DND-41 (cell line): ENCODE data around the gene NEU4.

Experiments used
- ATAC-seq: fragments of 200-7000 bp; cut with Tn5 transposase; 3 replicates; pipeline ENCODE4 v1.9.1; 2021; ENCODE audit warnings: low read depth; ENCODE audit not compliant: insufficient read depth
- DNase-seq: peaks from one replicate; pipeline ENCODE4 v3.0.0-alpha.2; 2020
- H2AFZ ChIP-seq: 2 replicates; pipeline ENCODE4 v1.6.0; 2012; ENCODE audit warnings: low read depth, low read length
- H3K27ac ChIP-seq: 2 replicates; pipeline ENCODE4 v1.5.1; 2012; ENCODE audit warnings: low read length, inconsistent platforms
- H3K27me3 ChIP-seq: fragments of 200-600 bp; sonication (generic); 2 replicates; pipeline ENCODE4 v1.6.0; 2012; ENCODE audit warnings: low read length, mild to moderate bottlenecking, inconsistent platforms; ENCODE audit not compliant: insufficient read depth, poor library complexity
- H3K36me3 ChIP-seq: 2 replicates; pipeline ENCODE4 v1.5.1; 2012; ENCODE audit warnings: low read length, inconsistent platforms; ENCODE audit not compliant: insufficient read depth
- H3K4me1 ChIP-seq: 2 replicates; pipeline ENCODE4 v1.5.1; 2012; ENCODE audit warnings: mild to moderate bottlenecking, low read length; ENCODE audit not compliant: insufficient read depth
- H3K4me2 ChIP-seq: 2 replicates; pipeline ENCODE4 v1.6.0; 2012; ENCODE audit warnings: mild to moderate bottlenecking, moderate library complexity, low read length, inconsistent platforms; ENCODE audit not compliant: insufficient read depth
- H3K4me3 ChIP-seq, 2 experiments: fragments of 200-600 bp in 1 of 2; shearing (Covaris generic) in 1 of 2; 2 replicates each; pipeline ENCODE4 v1.5.1; 2012 to 2016; ENCODE audit warnings: inconsistent platforms in 2 of 2, low read length in 2 of 2, mild to moderate bottlenecking in 2 of 2, low read depth in 1 of 2, moderate library complexity in 1 of 2
- H3K79me2 ChIP-seq: 2 replicates; pipeline ENCODE4 v1.6.0; 2012; ENCODE audit warnings: low read length, inconsistent platforms; ENCODE audit not compliant: insufficient read depth
- H3K9ac ChIP-seq: 2 replicates; pipeline ENCODE4 v1.6.0; 2012; ENCODE audit warnings: low read depth, mild to moderate bottlenecking, inconsistent platforms, low read length, moderate library complexity
- H3K9me3 ChIP-seq: 2 replicates; pipeline ENCODE4 v1.5.1; 2012; ENCODE audit warnings: low read length, moderate library complexity, mild to moderate bottlenecking, inconsistent platforms; ENCODE audit not compliant: insufficient read depth, severe bottlenecking
- H4K20me1 ChIP-seq: 2 replicates; pipeline ENCODE4 v1.6.0; 2012; ENCODE audit warnings: low read length; ENCODE audit not compliant: insufficient read depth
- EZH2 ChIP-seq: IDR thresholded peaks from 3 replicates; pipeline ENCODE4 v1.6.1; 2012; ENCODE audit warnings: borderline replicate concordance, low read depth, mild to moderate bottlenecking, moderate library complexity, low read length, inconsistent platforms; ENCODE audit not compliant: severe bottlenecking
- TF ChIP-seq, protein P1 (sequence below): IDR thresholded peaks from 2 replicates; pipeline ENCODE4 v1.5.1; 2012; ENCODE audit warnings: borderline replicate concordance, low read length, moderate library complexity, mild to moderate bottlenecking; ENCODE audit not compliant: poor library complexity, severe bottlenecking; ENCODE audit errors: extremely low read depth

NEU4 gene

DNA sequence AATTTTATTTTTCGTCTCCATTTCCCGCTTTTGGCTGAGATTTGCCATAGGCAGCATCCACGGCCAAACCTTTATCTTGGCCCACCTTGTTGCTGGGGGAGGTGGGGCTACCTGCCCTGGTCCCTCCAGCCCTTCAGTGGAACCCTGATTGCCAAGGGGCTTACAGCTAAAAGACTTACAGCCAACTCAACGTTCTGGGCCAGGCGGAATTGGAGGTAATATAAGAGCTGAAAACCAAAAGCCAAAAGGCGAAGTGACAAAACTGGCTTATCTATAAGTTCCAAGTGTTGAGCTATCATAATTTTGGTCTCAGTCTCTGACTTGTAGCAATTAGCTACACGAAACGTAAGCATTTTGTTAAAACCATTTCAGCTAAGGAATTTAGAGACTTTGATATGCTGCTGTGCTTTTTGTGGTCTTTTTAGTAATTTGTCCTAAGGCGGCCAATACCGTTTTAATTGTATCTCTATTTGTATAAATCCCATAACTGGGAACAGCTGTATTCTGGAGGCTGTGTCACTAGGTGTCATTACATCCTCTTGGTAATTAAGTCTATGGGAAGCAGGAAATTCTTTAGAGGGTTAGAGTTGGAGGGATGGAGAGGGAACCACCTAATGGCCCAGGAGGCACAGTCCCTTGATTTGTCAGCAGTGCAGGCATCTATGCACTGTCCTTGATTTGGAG is 25.7 kb downstream of the NEU4 start:
- no peak overlapping the region for H3K4me2 ChIP-seq
- ATAC-seq (no peak), DNase-seq (no peak)
- no peak overlapping the region for H3K27ac ChIP-seq
- no peaks in the 10 kb centered on the region for H3K36me3 ChIP-seq
- H3K9ac ChIP-seq: no peak overlapping the region
- no peaks in the 10 kb centered on the region for H3K9me3 ChIP-seq
- H3K4me1 ChIP-seq: no peaks in the 10 kb centered on the region
- peaks cover 15% of the 10 kb centered on the region for H3K27me3 ChIP-seq
- TF ChIP-seq, protein P1, sequence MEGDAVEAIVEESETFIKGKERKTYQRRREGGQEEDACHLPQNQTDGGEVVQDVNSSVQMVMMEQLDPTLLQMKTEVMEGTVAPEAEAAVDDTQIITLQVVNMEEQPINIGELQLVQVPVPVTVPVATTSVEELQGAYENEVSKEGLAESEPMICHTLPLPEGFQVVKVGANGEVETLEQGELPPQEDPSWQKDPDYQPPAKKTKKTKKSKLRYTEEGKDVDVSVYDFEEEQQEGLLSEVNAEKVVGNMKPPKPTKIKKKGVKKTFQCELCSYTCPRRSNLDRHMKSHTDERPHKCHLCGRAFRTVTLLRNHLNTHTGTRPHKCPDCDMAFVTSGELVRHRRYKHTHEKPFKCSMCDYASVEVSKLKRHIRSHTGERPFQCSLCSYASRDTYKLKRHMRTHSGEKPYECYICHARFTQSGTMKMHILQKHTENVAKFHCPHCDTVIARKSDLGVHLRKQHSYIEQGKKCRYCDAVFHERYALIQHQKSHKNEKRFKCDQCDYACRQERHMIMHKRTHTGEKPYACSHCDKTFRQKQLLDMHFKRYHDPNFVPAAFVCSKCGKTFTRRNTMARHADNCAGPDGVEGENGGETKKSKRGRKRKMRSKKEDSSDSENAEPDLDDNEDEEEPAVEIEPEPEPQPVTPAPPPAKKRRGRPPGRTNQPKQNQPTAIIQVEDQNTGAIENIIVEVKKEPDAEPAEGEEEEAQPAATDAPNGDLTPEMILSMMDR: no peak
- no peak for TF ChIP-seq EZH2
- H2AFZ ChIP-seq: no peak overlapping the region
- H3K79me2 ChIP-seq: no peaks in the 10 kb centered on the region
- no peaks in the 10 kb centered on the region for H4K20me1 ChIP-seq
- no peak overlapping the region for H3K4me3 ChIP-seq

DNA sequence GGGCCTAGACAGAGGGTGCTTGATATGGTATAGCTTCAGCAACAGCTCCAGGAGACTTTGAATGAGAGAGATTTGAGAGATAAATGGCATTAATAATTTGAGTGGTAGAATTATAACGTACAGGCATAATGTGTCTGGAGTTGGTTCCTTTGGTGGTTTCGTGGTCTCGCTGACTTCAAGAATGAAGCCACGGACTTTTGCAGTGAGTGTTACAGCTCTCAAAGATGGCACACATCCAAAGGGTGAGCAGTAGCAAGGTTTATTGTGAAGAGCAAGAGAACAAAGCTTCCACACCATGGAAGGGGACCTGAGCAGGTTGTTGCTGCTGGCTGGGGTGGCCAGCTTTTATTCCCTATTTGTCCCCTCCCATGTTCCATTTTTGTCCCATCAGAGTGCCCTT is 26.6 kb downstream of the NEU4 start:
- no peaks in the 10 kb centered on the region for H3K4me1 ChIP-seq
- no peaks in the 10 kb centered on the region for H3K36me3 ChIP-seq
- H3K4me2 ChIP-seq: no peak overlapping the region
- no peak overlapping the region for H3K9ac ChIP-seq
- TF ChIP-seq, protein P1: no peak
- no peak for TF ChIP-seq EZH2
- no peak overlapping the region for H3K27ac ChIP-seq
- ATAC-seq (no peak), DNase-seq (no peak)
- H2AFZ ChIP-seq: no peak overlapping the region
- H3K4me3 ChIP-seq: no peak overlapping the region
- H3K79me2 ChIP-seq: no peaks in the 10 kb centered on the region
- H4K20me1 ChIP-seq: no peaks in the 10 kb centered on the region
- H3K9me3 ChIP-seq: no peaks in the 10 kb centered on the region
- peaks cover 15% of the 10 kb centered on the region for H3K27me3 ChIP-seq

- ATAC-seq: no peak
- H3K27me3 ChIP-seq: peaks cover 11% of the 10 kb centered on the region
These were observed 27.3 kb downstream of the NEU4 start for GRCh38 chr2:241836292-241836691.

More at GRCh38 chr2:241836292-241836691, 27.3 kb downstream of the NEU4 start:
- no peaks in the 10 kb centered on the region for H4K20me1 ChIP-seq
- no peak overlapping the region for H3K4me2 ChIP-seq
- no peak overlapping the region for H3K27ac ChIP-seq
- no peak overlapping the region for H3K4me3 ChIP-seq
- H3K9ac ChIP-seq: no peak overlapping the region
- no peaks in the 10 kb centered on the region for H3K9me3 ChIP-seq
- H2AFZ ChIP-seq: no peak overlapping the region
- no peaks in the 10 kb centered on the region for H3K4me1 ChIP-seq
- no peaks in the 10 kb centered on the region for H3K36me3 ChIP-seq
- no peaks in the 10 kb centered on the region for H3K79me2 ChIP-seq
- no peak for TF ChIP-seq EZH2
- TF ChIP-seq, protein P1: no peak
- no peak for DNase-seq
